H9 (cell line): ENCODE results near the gene PDE7B. TPM values are rescaled to one million over a fixed set of nuclear protein-coding genes. Genes with fewer than 3 reads are reported as not detected.

Experiments
- DNase-seq: peaks from one replicate; pipeline ENCODE4 v3.0.0-alpha.2; 2017
- H2AFZ ChIP-seq: one replicate; pipeline ENCODE4 v1.6.1; 2013; ENCODE audit warnings: mild to moderate bottlenecking, low read length, control low read depth, moderate library complexity
- H2AK5ac ChIP-seq: 2 replicates; pipeline ENCODE4 v1.6.1; 2013; ENCODE audit warnings: low read length, control low read depth, mixed read lengths; ENCODE audit not compliant: insufficient read length
- H2BK120ac ChIP-seq: one replicate; pipeline ENCODE4 v1.6.1; 2013; ENCODE audit warnings: low read depth, mild to moderate bottlenecking, low read length, control low read depth, inconsistent platforms; ENCODE audit not compliant: poor library complexity, severe bottlenecking
- H2BK12ac ChIP-seq: 2 replicates; pipeline ENCODE4 v1.6.1; 2013; ENCODE audit warnings: low read length, control low read depth, mixed read lengths, low read depth; ENCODE audit not compliant: insufficient read length
- H2BK15ac ChIP-seq: 2 replicates; pipeline ENCODE4 v1.6.1; 2013; ENCODE audit warnings: low read depth, low read length, control low read depth
- H2BK20ac ChIP-seq: one replicate; pipeline ENCODE4 v1.6.1; 2013; ENCODE audit warnings: low read depth, mild to moderate bottlenecking, low read length, control low read depth, inconsistent platforms; ENCODE audit not compliant: poor library complexity, severe bottlenecking
- H2BK5ac ChIP-seq: 2 replicates; pipeline ENCODE4 v1.6.1; 2013; ENCODE audit warnings: low read length, control low read depth, mixed read lengths; ENCODE audit not compliant: insufficient read length
- H3K14ac ChIP-seq: 2 replicates; pipeline ENCODE4 v1.6.1; 2013; ENCODE audit warnings: low read length, control low read depth; ENCODE audit not compliant: insufficient read depth
- H3K18ac ChIP-seq: 2 replicates; pipeline ENCODE4 v1.6.1; 2013; ENCODE audit warnings: low read depth, mild to moderate bottlenecking, mixed read lengths, low read length, control low read depth; ENCODE audit not compliant: insufficient read length
- H3K23ac ChIP-seq: 2 replicates; pipeline ENCODE4 v1.6.1; 2013; ENCODE audit warnings: low read length, control low read depth, mixed read lengths, low read depth; ENCODE audit not compliant: insufficient read length
- H3K23me2 ChIP-seq: 2 replicates; pipeline ENCODE4 v1.6.1; 2013; ENCODE audit warnings: low read depth, mild to moderate bottlenecking, mixed read lengths, low read length, control low read depth; ENCODE audit not compliant: insufficient read length, poor library complexity, severe bottlenecking
- H3K27ac ChIP-seq: 2 replicates; pipeline ENCODE4 v1.5.1; 2013; ENCODE audit warnings: low read length, control low read depth, mixed read lengths, low read depth; ENCODE audit not compliant: insufficient read length
- H3K27me3 ChIP-seq: 2 replicates; pipeline ENCODE4 v1.6.1; 2013; ENCODE audit warnings: low read length, control low read depth, inconsistent platforms; ENCODE audit not compliant: insufficient read depth
- H3K4ac ChIP-seq: 2 replicates; pipeline ENCODE4 v1.6.1; 2013; ENCODE audit warnings: low read depth, mild to moderate bottlenecking, control low read depth, inconsistent platforms, low read length, moderate library complexity
- H3K4me1 ChIP-seq: 2 replicates; pipeline ENCODE4 v1.6.1; 2013; ENCODE audit warnings: low read length, control low read depth, inconsistent platforms; ENCODE audit not compliant: insufficient read depth
- H3K4me2 ChIP-seq: 2 replicates; pipeline ENCODE4 v1.6.1; 2013; ENCODE audit warnings: low read length, control low read depth, mixed read lengths; ENCODE audit not compliant: insufficient read length, insufficient read depth
- H3K56ac ChIP-seq: 2 replicates; pipeline ENCODE4 v1.6.1; 2013; ENCODE audit warnings: low read depth, mild to moderate bottlenecking, mixed read lengths, low read length, control low read depth; ENCODE audit not compliant: insufficient read length
- H3K79me1 ChIP-seq: 2 replicates; pipeline ENCODE4 v1.6.1; 2013; ENCODE audit warnings: low read depth, mild to moderate bottlenecking, moderate library complexity, low read length, control low read depth, inconsistent platforms; ENCODE audit not compliant: insufficient read depth, poor library complexity, severe bottlenecking
- H3K79me2 ChIP-seq: 2 replicates; pipeline ENCODE4 v1.6.1; 2013; ENCODE audit warnings: low read length, control low read depth, inconsistent platforms; ENCODE audit not compliant: insufficient read depth
- H3K9ac ChIP-seq: 2 replicates; pipeline ENCODE4 v1.6.1; 2013; ENCODE audit warnings: low read length, control low read depth, mixed read lengths; ENCODE audit not compliant: insufficient read length; ENCODE audit errors: extremely low read depth
- H3K9me3 ChIP-seq: one replicate; pipeline ENCODE4 v1.6.1; 2013; ENCODE audit warnings: low read depth, low read length, inconsistent platforms; ENCODE audit not compliant: control insufficient read depth
- H3T11ph ChIP-seq: one replicate; pipeline ENCODE4 v1.6.1; 2013; ENCODE audit warnings: mild to moderate bottlenecking, low read length, control low read depth, inconsistent platforms
- H4K20me1 ChIP-seq: one replicate; pipeline ENCODE4 v1.6.1; 2013; ENCODE audit not compliant: control insufficient read depth, insufficient read length, insufficient read depth
- H4K5ac ChIP-seq: 2 replicates; pipeline ENCODE4 v1.6.1; 2013; ENCODE audit warnings: low read depth, mild to moderate bottlenecking, mixed read lengths, low read length, control low read depth; ENCODE audit not compliant: insufficient read length
- H4K8ac ChIP-seq: replicated peaks from 2 replicates; pipeline ENCODE4 v1.6.1; 2013; ENCODE audit warnings: low read length, control low read depth, mixed read lengths, low read depth; ENCODE audit not compliant: insufficient read length
- H4K91ac ChIP-seq: 2 replicates; pipeline ENCODE4 v1.6.1; 2013; ENCODE audit warnings: low read depth, mild to moderate bottlenecking, moderate library complexity, mixed read lengths, low read length, control low read depth; ENCODE audit not compliant: insufficient read length
- H3K27ac Mint-ChIP-seq, 3 experiments: 2 replicates in 2 of 3; 3 replicates in 1 of 3; pipeline ENCODE4 v1.8.0; 2020 to 2021; ENCODE audit warnings: mixed read lengths in 3 of 3, mild to moderate bottlenecking in 1 of 3, moderate library complexity in 1 of 3
- H3K27me3 Mint-ChIP-seq: 2 replicates; pipeline ENCODE4 v1.8.0; 2021; ENCODE audit warnings: low read depth, mild to moderate bottlenecking, moderate library complexity, mixed read lengths
- H3K36me3 Mint-ChIP-seq, 3 experiments: 2 replicates in 2 of 3; 3 replicates in 1 of 3; pipeline ENCODE4 v1.8.0; 2020 to 2021; ENCODE audit warnings: low read depth in 3 of 3, mixed read lengths in 3 of 3; ENCODE audit not compliant: insufficient read depth in 1 of 3
- H3K4me1 Mint-ChIP-seq, 2 experiments: 2 replicates each; pipeline ENCODE4 v1.8.0; 2020; ENCODE audit warnings: mixed read lengths in 2 of 2
- H3K4me3 Mint-ChIP-seq, 2 experiments: 2 replicates in 1 of 2; 3 replicates in 1 of 2; pipeline ENCODE4 v1.8.0; 2020 to 2021; ENCODE audit warnings: mild to moderate bottlenecking in 2 of 2, mixed read lengths in 2 of 2, moderate library complexity in 1 of 2
- H3K9me3 Mint-ChIP-seq, 2 experiments: 2 replicates in 1 of 2; 3 replicates in 1 of 2; pipeline ENCODE4 v1.8.0; 2020; ENCODE audit warnings: mild to moderate bottlenecking in 2 of 2, mixed read lengths in 2 of 2, moderate library complexity in 1 of 2
- CTCF ChIP-seq: fragments of 200-600 bp; sonication (generic); conservative IDR thresholded peaks from 3 replicates; pipeline ENCODE4 v1.8.0; 2021; ENCODE audit warnings: antibody characterized with exemption, mild to moderate bottlenecking
- WGBS: extraction: QIAGEN DNeasy Blood & Tissue Kit; methylation state at CpG from one replicate; pipeline ENCODE4 v1.1.7; 2013; ENCODE audit warnings: missing lambda C conversion rate, low lambda C conversion rate, mixed read lengths; ENCODE audit not compliant: insufficient read length; ENCODE audit errors: extremely low coverage; 5-methylcytosine and 5-hydroxymethylcytosine counted together
- total RNA-seq: library from RNA; stranded (reverse); gene quantifications from 2 replicates; pipeline ENCODE4 v1.2.1, GENCODE V29; 2021

Gene PDE7B
- total RNA-seq, 1 experiment from 2014 or later: not detected

DNA sequence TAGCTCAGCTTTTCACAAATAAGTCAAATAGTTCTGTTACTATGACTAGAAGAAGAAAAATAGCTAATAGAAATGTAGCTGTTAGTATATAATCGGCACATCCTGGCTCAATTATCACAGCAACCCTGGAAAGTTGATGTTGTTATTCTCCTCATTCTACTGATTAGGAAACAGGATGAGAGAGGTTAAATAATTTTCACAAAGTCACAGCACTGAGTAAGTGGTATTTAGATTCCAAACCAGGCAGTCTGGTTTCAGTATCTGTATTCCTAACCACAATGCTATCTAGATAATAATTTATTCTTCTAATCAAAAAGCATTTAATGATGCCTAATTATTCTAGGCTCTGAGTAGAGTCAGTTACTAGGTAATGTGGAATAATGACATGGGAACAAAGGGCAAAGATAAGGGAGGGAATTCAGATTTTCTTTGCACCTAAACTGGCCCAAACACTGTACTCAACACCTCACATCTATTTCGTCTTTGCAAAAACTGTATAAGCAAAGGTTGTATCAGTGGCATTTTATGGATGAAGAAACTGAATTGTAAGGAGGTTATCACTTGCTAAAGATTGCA lies 51.3 kb downstream of the PDE7B start:
- peaks cover 2% of the 10 kb centered on the region; the same call in 1 of the 2 replicates for H3K27me3 Mint-ChIP-seq
- no peak overlapping the region for H3K27ac Mint-ChIP-seq
- WGBS: no CpG with 5 or more reads among the region's 2 CpGs
- H4K5ac ChIP-seq: no peak overlapping the region
- no peak overlapping the region for H2BK20ac ChIP-seq
- H3K4me1 Mint-ChIP-seq: no peaks in the 10 kb centered on the region; a peak in 1 of 4 replicates
- H3K4me3 Mint-ChIP-seq: no peak overlapping the region
- H3K18ac ChIP-seq: no peak overlapping the region
- no peaks in the 10 kb centered on the region for H4K20me1 ChIP-seq
- H2BK12ac ChIP-seq: no peak overlapping the region
- no peak overlapping the region for H4K91ac ChIP-seq
- TF ChIP-seq CTCF: no peak
- H3K79me1 ChIP-seq: no peaks in the 10 kb centered on the region
- no peaks in the 10 kb centered on the region for H3K23me2 ChIP-seq
- H3K9me3 ChIP-seq: no peaks in the 10 kb centered on the region
- H3K79me2 ChIP-seq: no peaks in the 10 kb centered on the region
- H3K27ac ChIP-seq: no peak overlapping the region
- no peaks in the 10 kb centered on the region for H3K4me1 ChIP-seq
- no peak overlapping the region for H2BK15ac ChIP-seq
- H3K9ac ChIP-seq: no peak overlapping the region
- H3K14ac ChIP-seq: no peak overlapping the region
- no peak overlapping the region for H3T11ph ChIP-seq
- no peak overlapping the region for H3K23ac ChIP-seq
- no peak overlapping the region for H2BK120ac ChIP-seq
- H3K9me3 Mint-ChIP-seq: no peaks in the 10 kb centered on the region
- H4K8ac ChIP-seq: no peak overlapping the region
- H2AFZ ChIP-seq: no peak overlapping the region
- DNase-seq: no peak
- H2BK5ac ChIP-seq: no peak overlapping the region
- no peak overlapping the region for H3K56ac ChIP-seq
- no peak overlapping the region for H2AK5ac ChIP-seq
- H3K4me2 ChIP-seq: no peak overlapping the region
- H3K4ac ChIP-seq: no peak overlapping the region
- no peaks in the 10 kb centered on the region for H3K36me3 Mint-ChIP-seq
- H3K27me3 ChIP-seq: no peaks in the 10 kb centered on the region
